Suprapubic skin (tissue), 4 donors: Measurements from ENCODE around the gene ATF7IP2. TPM values are rescaled to one million over a fixed set of nuclear protein-coding genes. Genes with fewer than 3 reads are reported as not detected.
"Not testable (repeated sequence)": the region's sequence is repeated elsewhere in the genome, so short reads cannot be mapped to it uniquely, and the experiment has no call there.

ENCODE experiments used
- DNase-seq, 2 donors: peaks; one replicate each; pipeline ENCODE4 v3.0.0-alpha.2; 2019; ENCODE audit warnings: low spot score in 2 of 2
- H3K27ac ChIP-seq: fragments of 200-600 bp; sonication (generic); one replicate; pipeline ENCODE4 v1.5.1; 2019
- H3K27me3 ChIP-seq: fragments of 200-600 bp; sonication (generic); one replicate; pipeline ENCODE4 v1.5.1; 2019
- H3K36me3 ChIP-seq: fragments of 200-600 bp; sonication (generic); one replicate; pipeline ENCODE4 v1.5.1; 2019
- H3K4me1 ChIP-seq: fragments of 200-600 bp; sonication (generic); one replicate; pipeline ENCODE4 v1.5.1; 2019
- H3K4me3 ChIP-seq: fragments of 200-600 bp; sonication (generic); one replicate; pipeline ENCODE4 v1.5.1; 2019; ENCODE audit warnings: mild to moderate bottlenecking
- H3K9me3 ChIP-seq: fragments of 200-600 bp; sonication (generic); one replicate; pipeline ENCODE4 v1.5.1; 2019
- CTCF ChIP-seq, 2 donors: fragments of 200-600 bp in 1 of 2; fragments of 450-650 bp in 1 of 2; sonication (generic) in 1 of 2; IDR thresholded peaks; one replicate each; pipeline ENCODE4 v1.5.1; 2016 to 2019; ENCODE audit warnings: antibody characterized with exemption in 2 of 2, mild to moderate bottlenecking in 1 of 2, moderate library complexity in 1 of 2
- EP300 ChIP-seq: sonication (generic); formaldehyde crosslinking; IDR thresholded peaks from one replicate; pipeline ENCODE4 v1.6.1; 2017; ENCODE audit warnings: antibody characterized with exemption
- POLR2A ChIP-seq, 2 donors: fragments of 450-650 bp; IDR thresholded peaks; one replicate each; pipeline ENCODE4 v1.6.1; 2017; ENCODE audit warnings: antibody characterized with exemption in 2 of 2, mild to moderate bottlenecking in 2 of 2, moderate library complexity in 2 of 2
- POLR2AphosphoS5 ChIP-seq, 3 donors: sonication (generic); formaldehyde crosslinking; IDR thresholded peaks; one replicate each; pipeline ENCODE4 v1.6.1; 2017; ENCODE audit warnings: antibody characterized with exemption in 3 of 3
- WGBS: methylation state at CpG from one replicate; pipeline ENCODE4 v1.1.5; 2018; 5-methylcytosine and 5-hydroxymethylcytosine counted together
- total RNA-seq, 4 donors: library from RNA; depleted of rRNA; stranded (reverse); fragments of >200 nt; gene quantifications; one replicate each; pipeline ENCODE4 v1.1.0, GENCODE V29; 2016

Gene ATF7IP2
- total RNA-seq, 4 donors from 2014 or later: 2.8 to 22.6 (median 10.1) TPM

DNA sequence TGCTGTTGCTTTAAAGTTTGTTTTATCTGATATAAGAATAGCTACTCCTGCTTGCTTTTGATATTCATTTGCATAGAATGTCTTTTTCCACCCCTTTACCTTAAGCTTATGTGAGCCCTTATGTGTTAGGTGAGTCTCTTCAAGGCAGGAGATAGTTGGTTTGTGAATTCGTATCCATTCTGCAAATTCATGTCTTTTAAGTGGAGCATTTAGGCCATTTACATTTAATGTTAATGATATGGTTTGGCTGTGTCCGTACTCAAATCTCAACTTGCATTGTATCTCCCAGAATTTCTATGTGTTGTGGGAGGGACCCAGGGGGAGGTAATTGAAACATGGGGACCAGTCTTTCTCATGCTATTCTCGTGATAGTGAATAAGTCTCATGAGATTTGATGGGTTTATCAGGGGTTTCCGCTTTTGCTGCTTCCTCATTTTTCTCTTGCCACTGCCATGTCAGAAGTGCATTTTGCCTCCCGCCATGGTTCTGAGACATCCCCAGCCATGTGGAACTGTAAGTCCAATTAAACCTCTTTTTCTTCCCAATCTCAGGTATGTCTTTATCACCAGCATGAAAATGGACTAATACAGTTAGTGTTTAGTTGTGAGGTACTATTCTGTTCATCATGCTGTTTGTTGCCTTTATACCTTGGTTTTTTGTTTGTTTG, 27.2 kb downstream of the ATF7IP2 start:
- no peaks in the 10 kb centered on the region for H3K36me3 ChIP-seq
- H3K4me3 ChIP-seq: no peak overlapping the region
- no peak for DNase-seq
- H3K9me3 ChIP-seq: peaks cover 42% of the 10 kb centered on the region
- no peaks in the 10 kb centered on the region for H3K4me1 ChIP-seq
- 97% methylated on average over 5 of the region's 5 CpGs for WGBS
- TF ChIP-seq POLR2A (IDR thresholded peaks at IDR 0.05): no peak
- TF ChIP-seq POLR2AphosphoS5 (IDR thresholded peaks at IDR 0.05): no peak
- no peak for TF ChIP-seq CTCF (IDR thresholded peaks at IDR 0.05)
- no peak for TF ChIP-seq EP300
- no peak overlapping the region for H3K27ac ChIP-seq
- no peaks in the 10 kb centered on the region for H3K27me3 ChIP-seq

DNA sequence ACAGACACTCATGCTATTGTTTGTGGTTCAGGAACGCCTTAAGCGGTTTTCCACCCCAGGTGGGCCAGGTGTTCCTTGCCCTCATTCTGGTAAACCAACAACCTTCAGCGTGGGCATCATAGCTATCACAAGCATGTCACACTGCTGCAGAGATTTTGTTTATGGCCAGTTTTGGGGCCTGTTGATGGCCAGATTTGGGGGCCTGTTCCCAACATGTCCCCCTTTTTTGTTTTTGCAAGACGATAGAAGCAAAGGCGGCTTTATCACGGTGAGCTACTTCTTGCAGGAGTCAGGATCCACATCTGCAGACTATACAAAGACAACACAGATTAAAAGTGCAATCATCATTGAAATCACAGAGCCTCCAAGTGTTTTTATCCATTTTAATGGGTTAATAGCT, 32.3 kb downstream of the ATF7IP2 start:
- not testable (repeated sequence) for H3K4me3 ChIP-seq, H3K27ac ChIP-seq, H3K4me1 ChIP-seq, DNase-seq, H3K27me3 ChIP-seq, H3K36me3 ChIP-seq
- WGBS: 93% methylated on average over 6 of the region's 6 CpGs
- H3K9me3 ChIP-seq: peaks cover 25% of the 10 kb centered on the region

DNA sequence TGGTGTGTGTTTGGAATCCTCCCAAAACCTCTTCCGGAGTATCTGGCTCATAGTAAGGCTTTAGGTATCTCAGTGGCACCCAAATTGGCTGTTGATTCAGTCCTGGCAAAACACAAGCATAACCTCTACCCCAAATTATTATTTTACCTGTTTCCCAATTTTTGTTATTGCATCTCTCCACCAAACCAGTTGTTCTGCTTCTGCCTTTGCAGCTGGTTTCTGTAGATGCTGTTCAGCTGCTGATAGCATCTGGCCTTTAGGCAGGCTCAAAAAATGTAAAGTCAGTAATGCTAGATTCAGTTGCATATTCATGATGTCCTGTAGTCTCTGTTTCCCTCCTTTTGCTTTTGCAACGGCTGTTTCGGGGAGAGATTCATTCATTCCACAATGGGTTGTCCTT, 33.8 kb downstream of the ATF7IP2 start:
- Histone ChIP-seq H3K4me1 (no peaks in the 10 kb centered on the region), H3K27me3 (no peaks in the 10 kb centered on the region), H3K4me3 (no peak overlapping the region), H3K9me3 (peaks cover 22% of the 10 kb centered on the region), H3K36me3 (no peaks in the 10 kb centered on the region), H3K27ac (no peak overlapping the region)
- DNase-seq: no peak
- TF ChIP-seq POLR2A (IDR thresholded peaks at IDR 0.05) (no peak), CTCF (IDR thresholded peaks at IDR 0.05) (no peak), POLR2AphosphoS5 (IDR thresholded peaks at IDR 0.05) (no peak), EP300 (no peak)
- 90% methylated on average over 3 of the region's 3 CpGs for WGBS

DNA sequence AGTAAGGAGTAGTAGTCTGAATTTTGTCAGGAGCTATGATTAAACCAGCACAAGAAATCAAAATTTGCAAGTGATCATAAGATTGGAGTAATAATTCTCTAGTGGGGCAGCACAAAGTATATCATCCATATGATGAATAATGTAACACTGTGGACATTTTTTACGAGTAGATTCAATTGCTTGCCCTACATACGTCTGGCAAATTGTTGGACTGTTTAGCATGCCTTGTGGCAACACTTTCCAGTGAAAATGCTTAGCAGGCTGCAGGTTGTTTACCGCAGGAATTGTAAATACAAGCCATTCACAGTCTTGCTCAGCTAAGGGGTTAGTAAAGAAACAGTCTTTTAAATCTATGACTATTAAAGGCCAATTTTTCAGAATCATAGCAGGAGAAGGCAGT, 35.7 kb downstream of the ATF7IP2 start:
- Histone ChIP-seq H3K27ac (no peak overlapping the region), H3K4me1 (no peaks in the 10 kb centered on the region), H3K36me3 (no peaks in the 10 kb centered on the region), H3K27me3 (no peaks in the 10 kb centered on the region), H3K4me3 (no peak overlapping the region), H3K9me3 (peaks cover 11% of the 10 kb centered on the region)
- DNase-seq: no peak
- no peak for TF ChIP-seq POLR2AphosphoS5 (IDR thresholded peaks at IDR 0.05)
- no peak for TF ChIP-seq POLR2A (IDR thresholded peaks at IDR 0.05)
- no peak for TF ChIP-seq EP300
- TF ChIP-seq CTCF (IDR thresholded peaks at IDR 0.05): no peak
- 92% methylated on average over 3 of the region's 3 CpGs for WGBS

GRCh38 chr16:10428433-10429168, 42.7 kb downstream of the ATF7IP2 start:
- Histone ChIP-seq H3K9me3 (no peaks in the 10 kb centered on the region), H3K27me3 (no peaks in the 10 kb centered on the region), H3K4me1 (no peaks in the 10 kb centered on the region), H3K36me3 (no peaks in the 10 kb centered on the region), H3K27ac (no peak overlapping the region), H3K4me3 (no peak overlapping the region)
- TF ChIP-seq POLR2A (IDR thresholded peaks at IDR 0.05) (no peak), CTCF (IDR thresholded peaks at IDR 0.05) (no peak), POLR2AphosphoS5 (IDR thresholded peaks at IDR 0.05) (no peak)
- DNase-seq: no peak
- WGBS: 86% methylated on average over 3 of the region's 3 CpGs

DNA sequence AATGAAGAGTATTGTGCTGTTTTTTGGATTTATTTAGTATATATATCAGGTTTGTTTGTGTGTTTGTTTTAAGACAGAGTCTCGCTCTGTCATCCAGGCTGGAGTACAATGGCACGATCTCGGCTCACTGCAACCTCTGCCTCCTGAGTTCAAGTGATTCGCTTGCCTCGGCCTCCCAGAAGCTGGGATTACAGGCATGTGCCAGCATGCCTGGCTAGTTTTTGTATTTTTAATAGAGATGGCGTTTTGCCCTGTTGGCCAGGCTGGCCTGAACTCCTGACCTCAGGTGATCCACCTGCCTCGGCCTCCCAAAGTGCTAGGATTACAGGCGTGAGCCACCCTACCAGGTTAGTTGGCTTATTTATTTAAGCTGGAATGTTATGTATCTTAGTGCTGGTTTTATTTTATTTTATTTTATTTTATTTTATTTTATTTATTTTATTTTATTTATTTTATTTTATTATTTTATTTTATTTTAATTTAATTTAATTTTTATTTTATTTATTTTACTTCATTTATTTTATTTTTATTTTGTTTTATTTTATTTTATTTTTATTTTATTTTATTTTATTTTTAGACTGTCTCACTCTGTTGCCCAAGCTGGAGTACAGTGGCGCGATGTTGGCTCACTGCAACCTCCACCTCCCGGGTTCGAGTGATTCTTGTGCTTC, 43.6 kb downstream of the ATF7IP2 start:
- H3K36me3 ChIP-seq, H3K4me3 ChIP-seq, H3K9me3 ChIP-seq, DNase-seq, H3K27ac ChIP-seq, H3K27me3 ChIP-seq, H3K4me1 ChIP-seq: not testable (repeated sequence)
- 92% methylated on average over 12 of the region's 12 CpGs for WGBS
